Right renal pelvis (tissue), 4 donors: ENCODE data around the gene PPP4R3A. TPM values are rescaled to one million over a fixed set of nuclear protein-coding genes. Genes with fewer than 3 reads are reported as not detected.
"Not testable (repeated sequence)": the region's sequence is repeated elsewhere in the genome, so short reads cannot be mapped to it uniquely, and the experiment has no call there.

Experiments used
- DNase-seq, 4 donors: peaks; one replicate each; pipeline ENCODE4 v3.0.0-alpha.2; 2013; ENCODE audit warnings: low read depth in 4 of 4, low spot score in 3 of 4, missing footprints in 1 of 4
- polyA plus RNA-seq, 4 donors: library from polyadenylated mRNA; unstranded; fragments of 120-200 nt; gene quantifications; one replicate each; pipeline ENCODE4 v1.2.1, GENCODE V29; 2013; ENCODE audit not compliant: insufficient read length in 4 of 4

The PPP4R3A gene
- polyA plus RNA-seq, 4 donors: 97.4 to 127 (median 115) TPM

DNA sequence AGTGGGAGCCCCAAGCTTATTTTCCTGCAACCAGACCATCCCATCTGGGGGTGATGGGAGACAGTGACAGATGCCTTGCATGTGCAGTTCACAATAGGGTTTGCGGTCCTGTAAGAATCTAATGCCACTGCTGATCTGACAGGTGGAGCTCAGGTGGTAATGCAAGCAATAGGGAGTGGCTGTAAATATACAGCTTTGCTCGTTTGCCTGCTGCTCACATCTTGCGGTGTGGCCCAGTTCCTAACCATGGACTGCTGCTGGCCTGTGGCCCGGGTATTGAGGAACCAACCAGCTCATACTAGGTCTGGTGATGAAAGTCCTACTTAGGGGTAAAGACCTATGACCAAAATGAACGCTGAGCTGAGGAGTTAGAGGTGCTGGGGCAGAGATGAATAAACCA, 56.4 kb downstream of the PPP4R3A start:
- no peak for DNase-seq

DNA sequence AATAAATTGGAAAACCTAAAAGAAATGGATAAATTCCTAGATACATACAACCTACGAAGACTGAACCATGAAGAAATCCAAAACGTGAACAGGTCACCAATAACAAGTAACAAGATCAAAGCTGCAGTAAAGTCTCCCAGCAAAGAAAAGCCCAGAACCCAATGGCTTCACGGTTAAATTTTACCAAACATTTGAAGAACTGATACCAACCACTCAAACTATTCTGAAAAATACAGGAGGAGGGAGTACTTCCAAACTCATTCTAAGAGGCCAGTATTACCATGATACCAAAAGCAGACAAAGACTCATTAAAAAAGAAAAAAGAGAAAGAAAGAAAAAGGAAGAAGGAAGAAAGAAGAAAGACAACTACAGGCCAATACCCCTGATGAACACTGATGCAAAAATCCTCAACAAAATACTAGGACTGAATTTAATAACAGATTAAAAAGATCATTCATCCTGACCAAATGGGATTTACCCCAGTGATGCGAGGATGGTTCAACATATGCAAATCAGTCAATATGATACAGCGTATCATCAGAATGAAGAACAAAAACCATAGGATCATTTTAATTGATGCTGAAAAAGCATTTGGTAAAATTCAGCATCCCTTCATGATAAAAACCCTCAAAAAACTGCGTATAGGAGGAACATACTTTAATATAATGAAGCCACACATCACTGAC, 65.6 kb downstream of the PPP4R3A start:
- no peak for DNase-seq

GRCh38 chr14:91439345-91439744, 70.8 kb downstream of the PPP4R3A start:
- no peak for DNase-seq

DNA sequence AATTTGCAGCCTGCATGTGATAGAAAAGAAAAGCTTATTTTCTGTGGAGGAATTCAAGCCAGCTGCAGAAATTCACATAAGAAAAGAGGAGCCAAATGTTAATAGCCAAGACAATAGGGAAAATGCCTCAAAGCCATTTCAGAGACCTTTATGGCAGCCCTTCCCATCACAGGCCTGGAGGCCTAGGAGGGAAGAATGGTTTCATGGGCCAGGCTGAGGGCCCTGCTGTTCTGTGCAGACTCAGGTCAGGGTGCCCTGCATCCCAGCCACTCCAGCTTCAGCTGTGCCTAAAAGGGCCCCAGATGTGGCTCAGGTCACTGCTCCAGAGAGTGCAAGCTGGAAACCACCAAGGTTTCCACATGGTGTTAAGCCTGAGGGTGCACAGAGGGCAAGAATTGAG, 71.3 kb downstream of the PPP4R3A start:
- DNase-seq: no peak

- DNase-seq: not testable (repeated sequence)
Observed at GRCh38 chr14:91436266-91436665, 73.8 kb downstream of the PPP4R3A start.

DNA sequence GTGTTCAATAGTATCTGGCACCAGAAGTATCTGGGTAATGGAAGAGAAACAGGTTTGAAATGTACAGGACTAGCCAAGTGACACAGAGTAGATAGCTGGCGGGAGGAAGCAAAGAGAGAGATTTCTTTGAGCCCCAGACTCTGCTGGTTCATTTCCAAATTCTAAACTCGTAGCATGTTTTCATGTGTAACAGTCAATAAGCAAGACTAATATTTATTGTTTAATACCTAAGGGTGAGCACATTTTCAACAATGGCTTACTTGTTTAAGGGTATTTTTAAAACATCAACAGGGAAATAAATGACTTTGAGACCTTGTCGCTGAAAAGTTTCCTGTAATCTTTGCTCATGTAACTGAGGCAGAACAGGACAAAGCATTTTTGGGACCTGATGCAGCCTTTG, 80.7 kb downstream of the PPP4R3A start:
- no peak for DNase-seq

DNA sequence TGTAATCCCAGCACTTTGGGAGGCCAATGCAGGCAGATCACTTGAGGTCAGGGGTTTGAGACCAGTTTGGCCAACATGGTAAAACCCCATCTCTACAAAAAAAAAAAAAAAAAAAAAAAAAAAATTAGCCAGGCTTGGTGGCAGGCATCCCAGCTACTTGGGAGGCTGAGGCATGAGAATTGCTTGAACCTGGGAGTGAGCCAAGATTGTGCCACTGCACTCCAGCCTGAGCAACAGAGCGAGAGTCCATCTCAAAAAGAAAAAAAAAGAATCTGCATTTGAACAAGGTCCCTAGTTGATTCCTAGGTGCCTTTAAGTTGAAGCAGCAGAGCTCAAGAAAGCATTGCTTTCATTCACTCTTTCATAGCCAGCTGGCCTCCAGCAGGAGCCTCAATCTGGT, 81.2 kb downstream of the PPP4R3A start:
- not testable (repeated sequence) for DNase-seq

DNA sequence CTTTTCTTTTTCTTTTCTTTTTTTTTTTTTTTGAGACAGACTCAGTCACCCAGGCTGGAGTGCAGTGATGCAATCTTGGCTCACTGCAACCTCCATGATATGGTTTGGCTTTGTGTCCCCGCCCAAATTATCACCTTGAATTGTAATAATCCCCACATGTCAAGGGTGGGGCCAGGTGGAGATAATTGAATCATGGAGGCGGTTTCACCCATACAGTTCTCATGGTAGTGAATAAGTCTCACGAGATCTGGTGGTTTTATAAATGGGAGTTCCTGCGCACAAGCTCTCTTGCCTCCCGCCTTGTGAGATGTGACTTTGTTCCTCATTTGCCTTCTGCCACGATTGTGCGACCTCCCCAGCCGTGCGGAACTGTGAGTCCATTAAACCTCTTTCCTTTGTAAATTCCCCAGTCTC, 84.6 kb downstream of the PPP4R3A start:
- DNase-seq: not testable (repeated sequence)

- DNase-seq: no peak
Observed at GRCh38 chr14:91424813-91425530, 85.1 kb downstream of the PPP4R3A start.

GRCh38 chr14:91420686-91421085, 89.4 kb downstream of the PPP4R3A start:
- no peak for DNase-seq

GRCh38 chr14:91419451-91419850, 90.7 kb downstream of the PPP4R3A start:
- DNase-seq: no peak

DNA sequence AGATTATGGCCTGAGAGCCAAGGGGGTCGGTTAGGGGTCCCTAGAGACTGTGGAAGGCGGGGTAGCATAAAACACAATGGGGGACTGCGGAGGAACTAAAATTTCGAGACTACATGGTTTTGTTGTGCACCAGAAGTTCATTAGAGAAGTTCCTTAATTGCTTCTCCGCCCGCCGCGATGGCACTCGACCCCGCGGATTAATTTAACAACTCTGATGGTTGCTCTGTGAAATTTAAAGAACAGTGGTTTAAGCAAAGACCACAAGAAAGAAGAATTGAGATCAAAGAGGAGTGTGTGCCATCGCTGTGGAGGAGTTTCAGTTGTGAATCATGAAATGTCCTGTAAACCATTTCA, 91.1 kb downstream of the PPP4R3A start:
- no peak for DNase-seq

DNA sequence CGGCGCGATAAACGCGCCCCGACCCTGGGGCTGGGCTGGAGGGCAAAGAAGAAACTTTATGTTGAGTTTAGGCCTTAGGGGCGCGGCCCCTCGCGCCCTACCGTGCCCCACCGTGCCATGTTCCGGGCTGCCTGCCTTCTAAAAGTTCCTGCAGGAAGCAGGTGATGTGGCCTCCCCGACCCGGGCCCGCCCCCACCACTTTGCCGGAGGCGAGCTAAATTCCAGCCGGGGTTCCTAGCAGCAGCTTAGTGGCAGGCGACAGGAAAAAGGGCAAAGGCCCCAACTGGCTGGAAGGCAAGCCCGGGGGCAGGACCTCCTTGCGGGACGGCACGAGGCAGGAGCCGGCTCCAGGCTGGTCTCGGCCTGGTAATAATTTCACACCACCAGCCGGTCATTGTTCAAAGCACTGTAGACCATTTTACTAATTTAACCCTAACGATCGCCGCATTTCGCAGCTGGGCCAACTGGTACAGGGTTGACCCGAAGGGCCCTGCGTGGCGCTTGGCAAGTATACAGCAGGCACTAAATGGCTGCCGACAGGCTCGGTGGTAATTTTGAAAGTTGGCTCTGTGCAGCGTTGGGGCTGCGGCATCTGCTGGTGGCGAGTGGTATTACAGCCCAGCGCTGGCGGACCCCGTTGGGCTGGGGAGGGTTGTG, 91.6 kb downstream of the PPP4R3A start:
- DNase-seq: no peak

GRCh38 chr14:91417983-91418386, 92.1 kb downstream of the PPP4R3A start:
- DNase-seq: no peak

DNA sequence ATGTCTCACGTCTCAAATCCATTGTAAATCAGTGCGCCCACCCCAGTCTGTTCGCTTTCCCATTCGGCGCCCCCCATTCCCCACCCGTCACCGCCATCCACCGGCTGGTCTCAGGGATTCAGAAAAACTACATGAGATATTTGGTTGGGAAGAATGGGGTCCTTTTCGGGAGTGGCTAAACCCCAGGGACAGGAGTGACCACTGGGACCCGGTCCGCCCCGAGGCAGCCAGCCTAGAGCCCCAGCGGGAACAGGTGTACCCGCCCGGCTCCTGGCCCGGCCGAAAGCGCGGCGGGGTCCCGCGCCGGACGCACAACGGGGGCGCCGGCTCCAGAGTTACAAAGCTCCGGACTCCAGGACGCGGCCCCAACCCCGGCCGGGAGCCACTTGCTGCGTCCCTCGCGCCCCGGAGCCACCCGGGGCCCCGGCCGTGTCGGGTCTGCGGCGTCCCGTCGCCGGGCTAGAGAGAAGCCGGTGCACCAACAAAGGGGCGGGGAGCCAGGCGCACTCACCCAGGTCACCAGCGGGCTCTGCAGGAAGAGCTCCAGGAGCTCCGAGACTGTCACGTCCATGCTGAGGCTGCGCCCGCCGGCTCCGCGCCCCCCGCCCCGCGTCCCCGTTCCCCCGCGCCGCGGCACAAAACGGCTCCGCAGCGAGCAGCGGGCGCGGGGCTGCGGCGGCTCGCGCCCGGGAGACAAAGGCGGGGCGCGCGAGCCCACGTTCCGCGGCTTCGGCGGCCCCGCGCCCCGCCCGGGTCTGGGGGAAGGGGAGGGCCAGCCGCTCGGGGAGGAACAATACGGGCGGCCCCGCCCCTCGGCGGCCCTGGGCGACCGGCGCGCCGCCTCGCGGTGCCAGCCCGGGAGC, 92.8 kb downstream of the PPP4R3A start, which contains the start of gene CCDC88C:
CCDC88C (minus strand) TSS at position 701 of the 863 bp plus-strand sequence; CDS start at position 571, 130 bp downstream.
- DNase-seq: no peak

GRCh38 chr14:91416744-91417119, 93.4 kb downstream of the PPP4R3A start:
- no peak for DNase-seq

DNA sequence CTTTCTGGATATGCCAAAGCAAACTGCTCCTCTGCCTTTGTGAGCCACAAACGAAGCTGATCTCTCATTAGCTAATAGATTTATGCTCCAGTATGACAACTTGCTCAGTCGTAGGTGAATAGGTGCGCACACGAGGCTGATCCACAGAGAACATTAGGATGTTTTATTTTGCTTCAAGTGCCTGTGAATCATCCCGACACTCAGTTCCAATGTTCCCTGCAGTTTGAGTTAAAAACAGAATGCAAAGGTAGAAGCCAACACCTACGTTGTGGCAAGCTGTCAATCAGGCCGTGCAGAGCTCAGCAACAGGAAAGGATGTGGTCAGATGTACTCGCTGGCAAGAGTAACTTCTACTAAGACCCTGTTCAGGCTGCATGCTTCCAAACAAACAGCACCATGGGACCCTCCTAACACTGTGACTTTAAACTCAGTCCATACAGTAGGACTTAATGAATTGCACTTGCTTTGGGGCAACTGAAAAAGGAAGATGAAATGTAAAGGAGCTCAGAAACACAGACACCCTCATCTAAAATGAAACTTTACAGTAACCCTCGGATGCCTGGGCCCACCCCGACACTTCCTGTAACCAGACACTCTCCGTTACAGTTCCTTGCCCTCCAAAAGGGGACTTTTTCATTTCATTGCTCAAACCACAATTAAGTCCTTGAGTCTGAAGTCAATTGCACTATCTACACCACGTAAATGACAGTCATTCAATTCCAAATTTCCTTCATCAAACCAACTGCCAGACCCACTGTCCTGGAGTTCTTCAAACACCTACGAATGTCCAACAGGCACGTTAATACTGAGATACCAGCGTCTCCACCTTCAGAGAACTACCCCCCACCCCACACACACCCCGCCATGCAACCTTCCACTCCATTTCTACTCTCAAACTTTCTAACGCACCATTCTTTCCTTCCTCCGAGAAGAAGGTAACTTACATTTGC, 94.0 kb downstream of the PPP4R3A start:
- DNase-seq: no peak

DNA sequence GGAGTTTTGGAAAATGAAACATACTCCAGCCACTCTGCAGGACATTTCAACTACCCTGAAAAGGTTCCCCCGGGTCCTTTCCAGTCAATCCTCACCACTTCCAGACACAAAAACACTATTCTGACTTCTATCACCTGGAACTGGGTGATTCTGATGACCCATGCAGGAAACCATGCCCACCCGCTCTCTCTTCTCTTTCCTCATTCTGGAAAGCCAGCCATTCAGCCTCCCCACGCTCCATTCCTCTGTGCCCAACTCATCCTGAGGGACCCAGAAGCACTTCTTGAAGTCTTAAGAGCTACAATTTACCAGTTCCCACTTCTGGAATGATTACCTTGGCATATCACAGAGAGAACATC, 95.7 kb downstream of the PPP4R3A start:
- DNase-seq: no peak

DNA sequence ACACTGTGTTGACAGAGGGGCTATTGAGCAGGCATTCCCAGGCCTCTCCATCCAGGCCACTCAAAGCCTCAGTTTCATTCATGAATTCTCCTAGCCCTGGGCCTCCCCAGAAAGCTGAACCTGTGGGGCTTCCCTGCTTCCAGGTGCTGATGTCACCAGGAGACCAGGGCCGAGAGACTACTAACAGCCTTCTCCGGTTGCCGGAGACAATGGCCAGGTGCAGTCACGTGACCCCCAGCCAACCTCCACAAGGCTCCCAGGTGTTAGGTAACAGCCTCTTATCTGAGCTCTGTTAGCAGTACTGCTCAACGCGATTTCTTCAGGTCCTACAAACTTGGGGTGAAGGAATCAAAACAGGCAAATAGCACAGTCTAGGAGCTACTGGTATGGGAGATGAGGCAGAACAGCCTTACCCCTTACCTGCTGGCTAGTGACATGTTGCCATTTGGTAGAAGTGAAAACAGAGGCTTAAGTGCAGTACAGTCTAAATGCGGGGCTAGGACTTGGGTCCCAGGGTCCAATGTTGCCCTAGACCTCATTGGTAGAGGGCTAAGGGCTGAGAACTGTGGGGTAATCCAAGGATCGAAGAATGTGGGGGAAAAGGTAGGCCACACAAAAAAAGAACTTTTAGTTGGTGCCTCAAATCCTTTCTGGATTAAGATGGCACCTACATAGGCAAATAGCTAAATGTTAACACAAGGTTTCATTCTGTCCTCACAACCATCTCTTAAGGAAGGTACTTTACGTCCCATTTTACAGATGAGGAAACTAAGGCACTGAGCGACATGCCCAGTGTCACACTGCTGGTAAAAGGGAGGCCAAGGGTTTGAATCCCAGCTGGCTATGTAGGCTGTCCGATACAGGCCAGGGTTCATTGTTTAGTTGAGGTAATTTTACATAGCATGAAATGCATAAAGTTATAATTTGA, 96.3 kb downstream of the PPP4R3A start:
- no peak for DNase-seq
